OCI-LY7 (cell line): Measurements from ENCODE around the gene ULK4.

ENCODE experiments used
- EZH2phosphoT487 ChIP-seq: fragments of 200-600 bp; sonication (generic); IDR thresholded peaks from 2 replicates; pipeline ENCODE4 v1.6.1; 2018; ENCODE audit warnings: low read depth, borderline replicate concordance, mild to moderate bottlenecking, mixed run types, antibody characterized with exemption, low read length, moderate library complexity, mixed read lengths
- TF ChIP-seq, protein P1 (sequence below): fragments of 200-600 bp; sonication (generic); conservative IDR thresholded peaks from 2 replicates; pipeline ENCODE4 v1.5.1; 2014; ENCODE audit warnings: mild to moderate bottlenecking, antibody characterized with exemption, low read length, moderate library complexity, mixed read lengths

DNA sequence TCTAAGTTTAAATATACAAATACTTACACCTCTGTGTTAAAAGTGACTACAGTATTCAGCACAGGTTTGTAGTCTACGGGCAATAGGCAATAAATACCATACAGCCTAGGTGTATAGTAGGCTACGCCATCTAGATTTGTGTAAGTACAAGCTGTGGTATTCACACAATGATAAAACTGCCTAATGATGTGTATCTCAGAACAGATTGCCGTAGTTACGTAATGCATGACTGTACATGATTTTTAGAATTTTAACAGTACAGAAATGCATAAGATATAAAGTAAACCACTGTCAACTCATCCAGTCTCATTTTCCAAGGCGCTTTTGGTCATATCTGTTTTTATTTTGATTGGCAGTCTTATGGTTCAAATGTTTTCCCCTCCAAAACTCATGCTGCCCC, 396.9 kb downstream of the ULK4 start:
- TF ChIP-seq, protein P1, sequence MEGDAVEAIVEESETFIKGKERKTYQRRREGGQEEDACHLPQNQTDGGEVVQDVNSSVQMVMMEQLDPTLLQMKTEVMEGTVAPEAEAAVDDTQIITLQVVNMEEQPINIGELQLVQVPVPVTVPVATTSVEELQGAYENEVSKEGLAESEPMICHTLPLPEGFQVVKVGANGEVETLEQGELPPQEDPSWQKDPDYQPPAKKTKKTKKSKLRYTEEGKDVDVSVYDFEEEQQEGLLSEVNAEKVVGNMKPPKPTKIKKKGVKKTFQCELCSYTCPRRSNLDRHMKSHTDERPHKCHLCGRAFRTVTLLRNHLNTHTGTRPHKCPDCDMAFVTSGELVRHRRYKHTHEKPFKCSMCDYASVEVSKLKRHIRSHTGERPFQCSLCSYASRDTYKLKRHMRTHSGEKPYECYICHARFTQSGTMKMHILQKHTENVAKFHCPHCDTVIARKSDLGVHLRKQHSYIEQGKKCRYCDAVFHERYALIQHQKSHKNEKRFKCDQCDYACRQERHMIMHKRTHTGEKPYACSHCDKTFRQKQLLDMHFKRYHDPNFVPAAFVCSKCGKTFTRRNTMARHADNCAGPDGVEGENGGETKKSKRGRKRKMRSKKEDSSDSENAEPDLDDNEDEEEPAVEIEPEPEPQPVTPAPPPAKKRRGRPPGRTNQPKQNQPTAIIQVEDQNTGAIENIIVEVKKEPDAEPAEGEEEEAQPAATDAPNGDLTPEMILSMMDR = no peak
- TF ChIP-seq EZH2phosphoT487 = no peak
